GM12878 (cell line): ENCODE results near the gene TMEM163. TPM values are rescaled to one million over a fixed set of nuclear protein-coding genes. Genes with fewer than 3 reads are reported as not detected.

ENCODE experiments used
- ATAC-seq: fragments of 200-7000 bp; cut with Tn5 transposase; 3 replicates; pipeline ENCODE4 v1.9.1; 2020; ENCODE audit warnings: mild to moderate bottlenecking, moderate library complexity
- BruUV-seq: library from RNA; stranded (reverse); fragments of 400-500 nt; replicated peaks from 2 replicates; lab custom pipeline; 2021; lab: Mats Ljungman, UMichigan
- CTCF ChIA-PET: fragments of 300-600 bp; sonication (Branson Sonifier 250); formaldehyde crosslinking; extraction: SDS; loops from one replicate; lab custom pipeline; 2021; ENCODE audit warnings: inconsistent platforms; lab: Yijun Ruan, JAX
- POLR2A ChIA-PET: fragments of 350-600 bp; formaldehyde crosslinking; extraction: SDS; loops from one replicate; lab custom pipeline; 2021; ENCODE audit warnings: inconsistent platforms; lab: Charles Lee
- RAD21 ChIA-PET: fragments of 300-600 bp; sonication (Branson Sonifier 250); formaldehyde crosslinking; loops from one replicate; lab custom pipeline; 2023; ENCODE audit warnings: antibody characterized with exemption; ENCODE audit not compliant: unreplicated experiment; lab: Charles Lee
- SMC1A ChIA-PET: fragments of 300-600 bp; sonication (Branson Sonifier 250); formaldehyde crosslinking; loops from one replicate; lab custom pipeline; 2023; ENCODE audit not compliant: unreplicated experiment, uncharacterized antibody; lab: Charles Lee
- DNase-seq: peaks from one replicate; pipeline ENCODE4 v3.0.0-alpha.2; 2011; ENCODE audit warnings: low read depth, low spot score
- FAIRE-seq: peaks from 3 replicates; lab custom pipeline; 2011; peaks lifted over from hg19 to GRCh38; lab: Jason Lieb, UNC
- H2AFZ ChIP-seq: 2 replicates; pipeline ENCODE4 v1.6.0; 2011; ENCODE audit warnings: low read depth, low read length, control low read depth; ENCODE audit not compliant: control insufficient read depth
- H3K27ac ChIP-seq: 2 replicates; pipeline ENCODE4 v1.5.1; 2011; ENCODE audit warnings: control low read depth; ENCODE audit not compliant: control insufficient read depth, insufficient read depth
- H3K27me3 ChIP-seq, 2 experiments: replicated peaks in 1 of 2; 2 replicates each; pipeline versions ENCODE4 v1.6.0 to v1.6.1; 2011; ENCODE audit warnings: low read length in 1 of 2; ENCODE audit not compliant: control insufficient read depth in 2 of 2, insufficient read depth in 2 of 2
- H3K36me3 ChIP-seq, 2 experiments: 2 replicates each; pipeline ENCODE4 v1.5.1; 2011; ENCODE audit warnings: low read length in 1 of 2; ENCODE audit not compliant: control insufficient read depth in 2 of 2, insufficient read depth in 2 of 2
- H3K4me1 ChIP-seq: 2 replicates; pipeline ENCODE4 v1.6.1; 2011; ENCODE audit warnings: mild to moderate bottlenecking, low read length, moderate library complexity, mixed read lengths; ENCODE audit not compliant: control insufficient read depth, insufficient read depth
- H3K4me2 ChIP-seq: 2 replicates; pipeline ENCODE4 v1.6.0; 2011; ENCODE audit warnings: control low read depth; ENCODE audit not compliant: control insufficient read depth, insufficient read depth
- H3K4me3 ChIP-seq: fragments of 200-600 bp; sonication (generic); 2 replicates; pipeline ENCODE4 v1.5.1; 2016
- H3K79me2 ChIP-seq: 2 replicates; pipeline ENCODE4 v1.6.0; 2011; ENCODE audit warnings: low read length; ENCODE audit not compliant: control insufficient read depth, insufficient read depth
- H3K9ac ChIP-seq: 2 replicates; pipeline ENCODE4 v1.8.0; 2011; ENCODE audit warnings: low read length, control low read depth, mixed read lengths; ENCODE audit not compliant: control insufficient read depth, insufficient read depth
- H3K9me3 ChIP-seq: replicated peaks from 3 replicates; pipeline ENCODE4 v1.5.1; 2011; ENCODE audit warnings: mild to moderate bottlenecking, low read length; ENCODE audit not compliant: control insufficient read depth, insufficient read depth
- H4K20me1 ChIP-seq: 2 replicates; pipeline ENCODE4 v1.6.0; 2011; ENCODE audit not compliant: control insufficient read depth, insufficient read depth
- BCL11A ChIP-seq: IDR thresholded peaks from 2 replicates; pipeline ENCODE4 v1.6.1; 2011; ENCODE audit warnings: low read depth, low read length
- BHLHE40 ChIP-seq, 2 experiments: fragments of 450-650 bp in 1 of 2; IDR thresholded peaks; 2 replicates each; pipeline ENCODE4 v1.6.1; 2011 to 2017; ENCODE audit warnings: low read depth in 2 of 2, borderline replicate concordance in 1 of 2, improper control_type of control experiment in 1 of 2, low read length in 1 of 2, mild to moderate bottlenecking in 1 of 2
- CEBPZ ChIP-seq: fragments of 150-350 bp; IDR thresholded peaks from 2 replicates; pipeline ENCODE4 v1.6.1; 2016; ENCODE audit warnings: low read depth, low read length
- CHD4 ChIP-seq: fragments of 200-600 bp; sonication (generic); IDR thresholded peaks from 2 replicates; pipeline ENCODE4 v1.6.1; 2016; ENCODE audit warnings: mild to moderate bottlenecking
- DPF2 ChIP-seq: fragments of 450-650 bp; IDR thresholded peaks from 2 replicates; pipeline ENCODE4 v1.6.1; 2017; ENCODE audit warnings: mild to moderate bottlenecking
- ELK1 ChIP-seq: IDR thresholded peaks from 2 replicates; pipeline ENCODE4 v1.6.1; 2012; ENCODE audit warnings: low read depth, low read length, improper control_type of control experiment
- FOXK2 ChIP-seq: fragments of 450-650 bp; IDR thresholded peaks from 2 replicates; pipeline ENCODE4 v1.6.1; 2017; ENCODE audit warnings: mild to moderate bottlenecking, moderate library complexity
- JUND ChIP-seq: IDR thresholded peaks from 2 replicates; pipeline ENCODE4 v1.6.1; 2012; ENCODE audit warnings: low read depth, mild to moderate bottlenecking, low read length, improper control_type of control experiment, moderate library complexity
- MEF2A ChIP-seq: IDR thresholded peaks from 2 replicates; pipeline ENCODE4 v1.6.1; 2011; ENCODE audit warnings: low read depth, mild to moderate bottlenecking, low read length, moderate library complexity; ENCODE audit not compliant: insufficient read depth
- NBN ChIP-seq: fragments of 450-650 bp; IDR thresholded peaks from 2 replicates; pipeline ENCODE4 v1.6.1; 2016
- NR2F1 ChIP-seq: fragments of 450-650 bp; conservative IDR thresholded peaks from 2 replicates; pipeline ENCODE4 v1.6.1; 2017; ENCODE audit warnings: mild to moderate bottlenecking
- PRDM15 ChIP-seq: fragments of 450-650 bp; formaldehyde crosslinking; IDR thresholded peaks from 2 replicates; pipeline ENCODE4 v1.4.0; 2020; ENCODE audit warnings: mild to moderate bottlenecking, moderate library complexity
- SMAD1 ChIP-seq: fragments of 450-650 bp; IDR thresholded peaks from 2 replicates; pipeline ENCODE4 v1.6.1; 2018; ENCODE audit warnings: mild to moderate bottlenecking, low read depth; ENCODE audit not compliant: partially characterized antibody
- TBL1XR1 ChIP-seq: IDR thresholded peaks from 2 replicates; pipeline ENCODE4 v1.6.1; 2012; ENCODE audit warnings: low read depth, low read length, improper control_type of control experiment
- WGBS: methylation state at CpG from one replicate; pipeline ENCODE4 v1.1.6; 2016; ENCODE audit warnings: low lambda C conversion rate; ENCODE audit not compliant: insufficient replicate concordance, insufficient coverage; ENCODE audit errors: missing lambda C conversion rate; 5-methylcytosine and 5-hydroxymethylcytosine counted together
- in situ Hi-C: fragments of 300-500 bp; cut with MboI; formaldehyde crosslinking; loops from 9 replicates; pipeline ENCODE4 v1.14.3; 2018; ENCODE audit warnings: mixed read lengths
- intact Hi-C: fragments of 100-400 bp; cut with micrococcal nuclease; formaldehyde crosslinking; loops from one replicate; pipeline ENCODE4 v1.14.2; 2022; ENCODE audit not compliant: unreplicated experiment
- polyA plus RNA-seq, 11 experiments: library from polyadenylated mRNA; depleted of rRNA in 4 of 11; unstranded in 6 of 11; stranded (reverse) in 5 of 11; fragments of >200 nt; fragmentation: Nextera tagmentation in 4 of 11; fragmentation: Illumina TruSeq in 1 of 11; extraction: Ambion mirVana in 4 of 11; extraction: Trizol in 1 of 11; gene quantifications; 1 replicate in 1 of 11; 2 replicates in 10 of 11; pipeline versions ENCODE4 v1.2.1 to v1.2.3, GENCODE V29; 2011 to 2016; ENCODE audit warnings: inconsistent platforms in 2 of 11, missing spikeins in 2 of 11, low read depth in 1 of 11
- total RNA-seq, 4 experiments: library from RNA; depleted of rRNA in 3 of 4; stranded (reverse); fragments of >200 nt in 3 of 4; fragmentation: Illumina TruSeq in 1 of 4; extraction: Trizol in 1 of 4; gene quantifications; 2 replicates each; pipeline versions ENCODE4 v1.2.1 to v1.2.3, GENCODE V29; 2013 to 2021

The TMEM163 gene
- total and polyA plus RNA-seq, 10 of the 15 experiments (the other 5 are each of a cell fraction or from before 2014, with no cell fraction given) = 0.05 to 0.11 (median 0.07) TPM; not detected in 4

- no peak for TF ChIP-seq DPF2
Measured at GRCh38 chr2:134508391-134508790, 210.4 kb downstream of the TMEM163 start (continued).

DNA sequence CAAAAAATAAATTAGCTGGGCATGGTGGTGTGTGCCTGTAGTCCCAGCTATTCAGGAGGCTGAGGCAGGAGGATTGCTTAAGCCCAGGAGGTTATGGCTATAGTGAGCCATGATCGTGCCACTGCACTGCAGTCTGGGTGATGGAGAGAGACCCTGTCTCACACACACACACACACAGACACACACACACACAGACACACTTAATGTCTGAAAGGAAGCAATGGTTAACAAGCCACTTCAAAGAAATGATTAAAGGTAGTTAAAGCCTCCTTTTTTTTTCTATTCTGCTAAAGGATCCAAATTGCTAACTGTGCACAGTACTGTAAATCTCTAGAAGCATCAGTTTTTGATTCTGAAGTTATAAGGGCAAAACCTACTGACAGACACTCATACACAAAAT, 211.1 kb downstream of the TMEM163 start:
- Histone ChIP-seq H4K20me1 (no peaks in the 10 kb centered on the region), H3K9ac (no peak overlapping the region), H3K36me3 (no peaks in the 10 kb centered on the region), H3K4me1 (no peaks in the 10 kb centered on the region), H3K4me3 (no peak overlapping the region), H3K27me3 (peaks cover 0 to 1% of the 10 kb centered on the region in 2 experiments; a peak in 2 of 4 replicates), H3K79me2 (no peaks in the 10 kb centered on the region), H3K27ac (no peak overlapping the region), H3K4me2 (no peak overlapping the region), H2AFZ (no peak overlapping the region), H3K9me3 (no peaks in the 10 kb centered on the region)
- in situ Hi-C loops (no loop called here), intact Hi-C loops (no loop called here)
- ChIA-PET POLR2A (no interaction called here), CTCF (no interaction called here), RAD21 (no interaction called here), SMC1A (no interaction called here)
- ATAC-seq (no peak), DNase-seq (no peak), FAIRE-seq (no peak)
- 0% methylated on average over 1 of the region's 1 CpG for WGBS
- no TSS peak for BruUV-seq
- no peak for TF ChIP-seq CEBPZ
- no peak for TF ChIP-seq NBN
- no peak for TF ChIP-seq SMAD1
- no peak for TF ChIP-seq CHD4
- no peak for TF ChIP-seq PRDM15 (CRISPR knock-in tag)
- TF ChIP-seq JUND = no peak
- TF ChIP-seq FOXK2 = no peak
- no peak for TF ChIP-seq ELK1
- no peak for TF ChIP-seq TBL1XR1
- TF ChIP-seq MEF2A = no peak
- no peak for TF ChIP-seq BCL11A
- no peak for TF ChIP-seq NR2F1
- TF ChIP-seq BHLHE40 (IDR thresholded peaks at IDR 0.05; ENCODE audit: borderline replicate concordance in 1 of 2, low read depth in 2 of 2, low read length in 1 of 2) = no peak
